ENCODE results near the gene QKI.

The QKI gene

GRCh38 chr6:163416557-163417253 lies 2.2 kb downstream of the QKI start:
- peak; percentile 62 for DNase-seq (ENCODE audit: low read depth)
- H3K4me3 ChIP-seq (ENCODE audit: control insufficient read depth, low read depth, low read length) = peak overlapping the region; percentile 92

GRCh38 chr6:163417595-163417994 lies 3.1 kb downstream of the QKI start:
- no peak for DNase-seq (ENCODE audit: low read depth)
- peak overlapping the region; percentile 32 for H3K4me3 ChIP-seq (ENCODE audit: control insufficient read depth, low read depth, low read length)

More at GRCh38 chr6:163416557-163417253, 2.2 kb downstream of the QKI start:
- TF ChIP-seq, protein P1, sequence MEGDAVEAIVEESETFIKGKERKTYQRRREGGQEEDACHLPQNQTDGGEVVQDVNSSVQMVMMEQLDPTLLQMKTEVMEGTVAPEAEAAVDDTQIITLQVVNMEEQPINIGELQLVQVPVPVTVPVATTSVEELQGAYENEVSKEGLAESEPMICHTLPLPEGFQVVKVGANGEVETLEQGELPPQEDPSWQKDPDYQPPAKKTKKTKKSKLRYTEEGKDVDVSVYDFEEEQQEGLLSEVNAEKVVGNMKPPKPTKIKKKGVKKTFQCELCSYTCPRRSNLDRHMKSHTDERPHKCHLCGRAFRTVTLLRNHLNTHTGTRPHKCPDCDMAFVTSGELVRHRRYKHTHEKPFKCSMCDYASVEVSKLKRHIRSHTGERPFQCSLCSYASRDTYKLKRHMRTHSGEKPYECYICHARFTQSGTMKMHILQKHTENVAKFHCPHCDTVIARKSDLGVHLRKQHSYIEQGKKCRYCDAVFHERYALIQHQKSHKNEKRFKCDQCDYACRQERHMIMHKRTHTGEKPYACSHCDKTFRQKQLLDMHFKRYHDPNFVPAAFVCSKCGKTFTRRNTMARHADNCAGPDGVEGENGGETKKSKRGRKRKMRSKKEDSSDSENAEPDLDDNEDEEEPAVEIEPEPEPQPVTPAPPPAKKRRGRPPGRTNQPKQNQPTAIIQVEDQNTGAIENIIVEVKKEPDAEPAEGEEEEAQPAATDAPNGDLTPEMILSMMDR (IDR thresholded peaks at IDR 0.05; ENCODE audit: control insufficient read depth, insufficient read depth, low read depth, low read length, missing control alignments) = peak; percentile 47

GRCh38 chr6:163418311-163419029 lies 4.0 kb downstream of the QKI start:
- DNase-seq (ENCODE audit: low read depth) = no peak
- TF ChIP-seq, protein P1 (IDR thresholded peaks at IDR 0.05; ENCODE audit: control insufficient read depth, insufficient read depth, low read depth, low read length, missing control alignments) = no peak
- peak overlapping the region; percentile 4; the same call in 1 of the 2 replicates for H3K4me3 ChIP-seq (ENCODE audit: control insufficient read depth, low read depth, low read length)

More at GRCh38 chr6:163417595-163417994, 3.1 kb downstream of the QKI start:
- TF ChIP-seq, protein P1 (IDR thresholded peaks at IDR 0.05; ENCODE audit: control insufficient read depth, insufficient read depth, low read depth, low read length, missing control alignments) = no peak

DNA sequence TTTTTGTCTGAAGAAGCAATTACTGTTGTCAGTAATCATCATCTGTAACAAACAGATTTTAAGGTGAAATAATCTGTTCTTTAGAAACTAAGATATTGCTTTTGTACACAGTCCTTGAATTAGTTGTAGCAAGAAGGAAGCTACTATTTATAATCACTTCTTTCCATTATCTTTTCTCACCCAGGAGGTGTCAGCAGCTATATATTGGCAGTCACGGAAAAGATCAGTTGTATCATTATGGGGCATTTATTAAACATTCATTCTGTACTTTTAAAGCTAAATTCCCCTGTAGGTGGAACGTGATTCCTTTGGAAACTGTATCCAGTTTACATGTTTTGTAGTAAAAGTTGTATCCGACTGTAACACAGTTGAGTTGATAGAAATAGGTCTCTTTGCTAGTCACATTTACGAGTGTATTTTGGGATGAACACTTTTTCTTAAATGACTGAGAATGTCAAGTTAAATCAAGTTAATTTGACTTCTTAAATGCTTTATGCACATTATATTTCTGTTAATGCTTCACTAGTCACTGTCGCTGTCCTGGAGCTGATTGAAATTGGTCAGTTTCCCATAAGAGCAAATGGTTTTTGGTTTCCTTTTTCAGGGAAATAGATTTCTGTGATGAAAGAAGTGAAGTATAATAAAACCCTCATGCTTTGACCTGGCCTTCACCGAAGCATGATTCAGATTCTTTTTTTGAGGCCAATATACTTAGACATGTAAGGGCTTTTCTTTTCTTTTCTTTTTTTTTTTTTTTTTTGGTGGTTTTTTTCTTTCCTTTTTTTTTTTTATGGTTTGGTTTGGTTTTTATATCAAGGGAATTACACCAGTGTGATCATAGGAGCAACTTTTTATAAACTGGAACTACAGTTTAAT lies 5.1 kb downstream of the QKI start:
- TF ChIP-seq, protein P1 (IDR thresholded peaks at IDR 0.05; ENCODE audit: control insufficient read depth, insufficient read depth, low read depth, low read length, missing control alignments) = no peak
- no peak overlapping the region; the same call in 1 of the 2 replicates for H3K4me3 ChIP-seq (ENCODE audit: control insufficient read depth, low read depth, low read length)
- no peak for DNase-seq (ENCODE audit: low read depth)

GRCh38 chr6:163420289-163420614 lies 5.7 kb downstream of the QKI start:
- no peak for DNase-seq (ENCODE audit: low read depth)
- TF ChIP-seq, protein P1 (IDR thresholded peaks at IDR 0.05; ENCODE audit: control insufficient read depth, insufficient read depth, low read depth, low read length, missing control alignments) = no peak
- H3K4me3 ChIP-seq (ENCODE audit: control insufficient read depth, low read depth, low read length) = peak overlapping the region; percentile 8

DNA sequence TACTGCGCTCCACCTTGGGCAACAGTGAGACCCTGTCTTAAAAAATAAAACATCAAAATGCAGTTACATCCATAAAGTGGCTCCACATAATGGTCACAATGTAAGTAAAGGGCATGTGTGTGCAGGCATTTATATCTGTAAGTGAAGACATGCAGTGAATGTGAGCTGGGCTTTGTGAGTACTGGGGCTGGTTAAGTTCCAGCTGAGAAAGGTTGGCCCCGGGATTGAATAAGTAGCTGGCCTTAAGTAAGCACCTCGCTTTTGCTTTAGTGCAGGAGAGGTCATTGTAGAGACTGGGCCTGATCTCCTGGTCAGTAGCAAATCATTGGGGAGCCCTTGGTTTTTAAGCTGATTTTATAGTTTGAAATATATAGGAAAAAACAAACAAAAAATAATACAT lies 8.0 kb downstream of the QKI start:
- DNase-seq (ENCODE audit: low read depth) = no peak
- TF ChIP-seq, protein P1 (IDR thresholded peaks at IDR 0.05; ENCODE audit: control insufficient read depth, insufficient read depth, low read depth, low read length, missing control alignments) = no peak

More for the DNA sequence above, 8.0 kb downstream of the QKI start:
- H3K4me3 ChIP-seq (ENCODE audit: control insufficient read depth, low read depth, low read length) = no peak overlapping the region

Measured in AG09309 (cell line).